ENCODE results near the gene RAP1GAP. TPM values are rescaled to one million over a fixed set of nuclear protein-coding genes. Genes with fewer than 3 reads are reported as not detected.

Gene RAP1GAP
- total RNA-seq, 2 experiments from 2014 or later: 0.20 to 0.44 TPM

DNA sequence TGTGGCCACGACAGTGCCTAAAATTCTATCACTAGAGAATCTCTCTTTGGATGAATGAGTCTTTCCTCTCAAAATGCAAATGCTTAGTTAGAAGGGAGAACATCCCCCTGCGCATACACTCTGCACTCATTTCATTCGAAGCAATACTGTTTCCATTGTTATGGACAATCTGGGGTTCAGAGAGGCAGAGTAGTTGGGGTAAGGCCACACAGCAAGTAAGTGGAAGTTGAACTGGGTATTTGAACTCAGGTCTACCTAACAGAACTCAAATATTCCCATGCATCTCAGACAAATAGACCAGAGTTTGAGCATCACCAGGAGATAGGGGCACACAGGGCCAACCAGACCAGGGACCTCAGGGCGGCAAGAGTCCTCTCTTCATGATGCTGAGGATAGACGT lies 25.5 kb downstream of the RAP1GAP start:
- no peak overlapping the region for H3K4me3 Mint-ChIP-seq
- CTCF ChIA-PET: no interaction called here

DNA sequence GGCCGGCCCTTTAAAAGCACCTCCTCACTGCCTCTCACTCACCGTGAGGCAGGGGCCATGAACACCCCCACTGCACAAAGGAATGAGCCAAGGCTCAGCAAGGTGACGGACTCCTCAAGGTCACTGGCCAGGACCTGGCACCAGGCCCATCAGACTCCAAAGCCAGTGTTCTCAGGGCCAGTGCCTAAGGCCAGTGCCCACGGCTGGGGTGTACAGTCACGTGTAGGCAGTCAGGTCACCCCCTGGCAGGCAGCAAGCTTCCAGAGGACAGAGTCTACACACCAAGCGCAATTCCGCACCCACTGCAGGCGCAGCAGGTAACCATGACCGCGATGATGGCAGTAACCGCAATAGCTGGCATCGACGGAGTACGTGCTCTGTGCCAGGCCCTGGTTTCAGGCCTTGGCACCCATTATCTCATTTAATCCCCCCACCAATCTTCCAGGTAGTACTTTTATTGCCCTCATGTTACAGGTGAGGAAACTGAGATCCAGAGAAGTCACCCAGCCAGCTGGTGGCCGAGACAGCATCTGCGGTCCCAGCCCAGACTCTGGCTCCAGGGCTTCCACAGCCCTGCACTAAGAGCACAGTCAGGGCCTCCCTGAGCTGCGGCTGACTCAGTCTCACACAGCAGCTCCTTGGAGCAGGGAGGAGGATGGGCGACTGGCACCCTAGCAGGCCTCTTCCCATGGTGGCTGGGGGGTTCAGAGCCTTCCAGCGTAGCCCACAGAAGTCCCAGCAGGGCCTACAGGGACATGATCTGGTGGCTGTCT lies 27.0 kb downstream of the RAP1GAP start:
- H3K4me1 Mint-ChIP-seq (ENCODE audit: low read depth): no peaks in the 10 kb centered on the region
- no peaks in the 10 kb centered on the region for H3K36me3 Mint-ChIP-seq (ENCODE audit: low read depth)
- no peak overlapping the region for H3K4me3 ChIP-seq (ENCODE audit: low read length)
- H3K4me3 Mint-ChIP-seq: no peak overlapping the region
- POLR2A ChIA-PET: no interaction called here
- no peaks in the 10 kb centered on the region for H3K9me3 Mint-ChIP-seq
- H3K9me3 ChIP-seq (ENCODE audit: control insufficient read depth in 1 of 2, insufficient read depth in 1 of 2, low read length in 2 of 2): peaks cover 0 to 3% of the 10 kb centered on the region in 2 experiments
- DNase-seq (no peak), ATAC-seq (ENCODE audit: poor library complexity) (no peak)
- peaks cover 29% of the 10 kb centered on the region for H3K27me3 Mint-ChIP-seq
- CTCF ChIA-PET: no interaction called here
- H3K36me3 ChIP-seq (ENCODE audit: insufficient read depth, low read length): no peaks in the 10 kb centered on the region
- TF ChIP-seq, protein P1, sequence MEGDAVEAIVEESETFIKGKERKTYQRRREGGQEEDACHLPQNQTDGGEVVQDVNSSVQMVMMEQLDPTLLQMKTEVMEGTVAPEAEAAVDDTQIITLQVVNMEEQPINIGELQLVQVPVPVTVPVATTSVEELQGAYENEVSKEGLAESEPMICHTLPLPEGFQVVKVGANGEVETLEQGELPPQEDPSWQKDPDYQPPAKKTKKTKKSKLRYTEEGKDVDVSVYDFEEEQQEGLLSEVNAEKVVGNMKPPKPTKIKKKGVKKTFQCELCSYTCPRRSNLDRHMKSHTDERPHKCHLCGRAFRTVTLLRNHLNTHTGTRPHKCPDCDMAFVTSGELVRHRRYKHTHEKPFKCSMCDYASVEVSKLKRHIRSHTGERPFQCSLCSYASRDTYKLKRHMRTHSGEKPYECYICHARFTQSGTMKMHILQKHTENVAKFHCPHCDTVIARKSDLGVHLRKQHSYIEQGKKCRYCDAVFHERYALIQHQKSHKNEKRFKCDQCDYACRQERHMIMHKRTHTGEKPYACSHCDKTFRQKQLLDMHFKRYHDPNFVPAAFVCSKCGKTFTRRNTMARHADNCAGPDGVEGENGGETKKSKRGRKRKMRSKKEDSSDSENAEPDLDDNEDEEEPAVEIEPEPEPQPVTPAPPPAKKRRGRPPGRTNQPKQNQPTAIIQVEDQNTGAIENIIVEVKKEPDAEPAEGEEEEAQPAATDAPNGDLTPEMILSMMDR (IDR thresholded peaks at IDR 0.05): no peak
- H3K27ac ChIP-seq (ENCODE audit: low read depth in 1 of 2, low read length in 2 of 2): no peak overlapping the region
- no peak overlapping the region for H3K27ac Mint-ChIP-seq
- intact Hi-C loops (cut with DNase I, micrococcal nuclease): no loop called here
- H3K27me3 ChIP-seq (ENCODE audit: control insufficient read depth in 1 of 2, insufficient read depth in 2 of 2, low read length in 2 of 2): peaks cover 10 to 14% of the 10 kb centered on the region in 2 experiments
- H3K4me1 ChIP-seq (ENCODE audit: insufficient read depth, low read length): no peaks in the 10 kb centered on the region

More for the DNA sequence above, 25.5 kb downstream of the RAP1GAP start:
- no peak overlapping the region for H3K27ac Mint-ChIP-seq
- Histone ChIP-seq H3K27me3 (ENCODE audit: control insufficient read depth in 1 of 2, insufficient read depth in 2 of 2, low read length in 2 of 2) (peaks cover 13 to 18% of the 10 kb centered on the region in 2 experiments), H3K36me3 (ENCODE audit: insufficient read depth, low read length) (no peaks in the 10 kb centered on the region), H3K9me3 (ENCODE audit: control insufficient read depth in 1 of 2, insufficient read depth in 1 of 2, low read length in 2 of 2) (peaks cover 0 to 3% of the 10 kb centered on the region in 2 experiments), H3K4me1 (ENCODE audit: insufficient read depth, low read length) (no peaks in the 10 kb centered on the region), H3K4me3 (ENCODE audit: low read length) (no peak overlapping the region), H3K27ac (ENCODE audit: low read depth in 1 of 2, low read length in 2 of 2) (no peak overlapping the region)
- no peak for DNase-seq
- intact Hi-C loops (cut with DNase I, micrococcal nuclease): no loop called here
- peaks cover 29% of the 10 kb centered on the region for H3K27me3 Mint-ChIP-seq
- ATAC-seq (ENCODE audit: poor library complexity): no peak
- H3K4me1 Mint-ChIP-seq (ENCODE audit: low read depth): no peaks in the 10 kb centered on the region
- H3K9me3 Mint-ChIP-seq: no peaks in the 10 kb centered on the region
- TF ChIP-seq, protein P1 (IDR thresholded peaks at IDR 0.05): no peak
- no peaks in the 10 kb centered on the region for H3K36me3 Mint-ChIP-seq (ENCODE audit: low read depth)
- POLR2A ChIA-PET: no interaction called here

DNA sequence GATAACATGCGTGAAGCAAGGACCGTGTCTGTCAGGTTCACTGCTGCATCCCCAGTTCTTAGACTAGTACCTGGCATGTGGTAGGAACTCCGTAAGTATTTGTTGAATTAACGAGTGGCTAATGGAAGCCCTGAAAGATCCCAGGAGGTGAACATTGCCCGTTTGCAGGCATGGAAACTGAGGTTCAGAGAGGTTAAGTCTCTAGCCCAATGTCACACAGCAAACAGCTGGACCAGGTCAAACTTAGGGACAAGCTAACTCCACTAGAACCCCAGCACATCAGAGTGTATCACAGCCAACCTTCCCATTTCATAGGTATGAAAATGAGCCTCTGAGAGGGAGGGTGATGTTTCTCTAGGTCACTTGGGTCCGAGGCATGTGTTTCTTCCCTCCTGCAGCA lies 27.6 kb downstream of the RAP1GAP start:
- H3K36me3 Mint-ChIP-seq (ENCODE audit: low read depth): no peaks in the 10 kb centered on the region

More for the DNA sequence above, 27.6 kb downstream of the RAP1GAP start:
- H3K4me3 ChIP-seq (ENCODE audit: low read length): no peak overlapping the region
- POLR2A ChIA-PET: no interaction called here
- no peak overlapping the region for H3K4me3 Mint-ChIP-seq
- H3K4me1 ChIP-seq (ENCODE audit: insufficient read depth, low read length): no peaks in the 10 kb centered on the region
- no peak for DNase-seq
- intact Hi-C loops (cut with DNase I, micrococcal nuclease): no loop called here
- H3K27ac Mint-ChIP-seq: no peak overlapping the region
- no peaks in the 10 kb centered on the region for H3K9me3 Mint-ChIP-seq
- no peak for ATAC-seq (ENCODE audit: poor library complexity)
- H3K4me1 Mint-ChIP-seq (ENCODE audit: low read depth): no peaks in the 10 kb centered on the region
- H3K27me3 Mint-ChIP-seq: peaks cover 24% of the 10 kb centered on the region
- CTCF ChIA-PET: no interaction called here
- peaks cover 4 to 9% of the 10 kb centered on the region in 2 experiments for H3K27me3 ChIP-seq (ENCODE audit: control insufficient read depth in 1 of 2, insufficient read depth in 2 of 2, low read length in 2 of 2)
- no peak overlapping the region for H3K27ac ChIP-seq (ENCODE audit: low read depth in 1 of 2, low read length in 2 of 2)
- H3K9me3 ChIP-seq (ENCODE audit: control insufficient read depth in 1 of 2, insufficient read depth in 1 of 2, low read length in 2 of 2): peaks cover 0 to 3% of the 10 kb centered on the region in 2 experiments
- H3K36me3 ChIP-seq (ENCODE audit: insufficient read depth, low read length): no peaks in the 10 kb centered on the region
- TF ChIP-seq, protein P1 (IDR thresholded peaks at IDR 0.05): no peak

All from CD4-positive, alpha-beta T cell (primary cell).